AG08395 (cell line): ENCODE data around the gene FAM89B.
"Not testable (repeated sequence)": the region's sequence is repeated elsewhere in the genome, so short reads cannot be mapped to it uniquely, and the experiment has no call there.

Experiments used
- DNase-seq: peaks from one replicate; pipeline ENCODE4 v3.0.0; 2012; ENCODE audit warnings: mixed read lengths, low spot score

Gene FAM89B

GRCh38 chr11:65572356-65573051 is at the start of gene FAM89B:
Gene FAM89B, plus strand, starts transcription at chr11:65572538. Its CDS starts 132 bp downstream, at chr11:65572670.
- DNase-seq: peak; percentile 83

GRCh38 chr11:65522718-65523630 is 49.4 kb upstream of the FAM89B start:
- not testable (repeated sequence) for DNase-seq

GRCh38 chr11:65523631-65523968 is 48.7 kb upstream of the FAM89B start:
- not testable (repeated sequence) for DNase-seq

DNA sequence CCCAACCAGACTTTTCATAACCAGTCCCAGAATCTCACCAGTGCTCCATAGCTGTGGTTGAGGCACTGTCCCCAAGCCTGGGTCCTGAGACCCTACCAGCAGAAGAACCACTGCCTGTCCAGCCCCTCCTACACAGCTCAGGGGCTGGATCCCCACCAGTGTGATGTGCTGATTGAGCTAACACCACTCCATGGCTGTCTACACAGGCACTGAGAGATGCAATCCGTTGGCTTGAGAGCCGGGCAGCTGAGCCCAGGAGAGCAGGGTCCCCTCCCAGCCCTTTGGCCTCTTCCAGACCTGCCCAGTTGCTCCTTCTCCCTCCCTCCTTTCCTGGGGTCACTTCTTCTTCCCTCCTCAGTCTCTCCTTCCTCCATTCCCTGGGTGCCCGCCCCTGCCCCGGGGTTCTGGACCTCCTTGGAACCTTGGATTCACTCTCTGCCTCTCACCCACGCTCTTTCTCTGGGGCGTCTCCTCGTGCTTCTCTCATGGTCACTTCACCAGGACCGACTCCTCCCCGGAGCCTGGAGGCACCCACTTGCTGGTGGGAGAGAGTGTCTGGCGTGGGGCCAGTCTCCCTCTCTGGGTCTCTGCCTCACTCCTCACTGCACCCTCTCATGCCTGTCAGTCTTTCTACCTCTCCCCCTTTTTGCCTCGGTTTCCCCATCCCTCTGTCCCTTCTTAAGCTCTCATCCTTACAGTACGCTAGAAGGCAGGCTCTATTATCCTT is 48.2 kb upstream of the FAM89B start:
- peak; percentile 35 for DNase-seq

DNA sequence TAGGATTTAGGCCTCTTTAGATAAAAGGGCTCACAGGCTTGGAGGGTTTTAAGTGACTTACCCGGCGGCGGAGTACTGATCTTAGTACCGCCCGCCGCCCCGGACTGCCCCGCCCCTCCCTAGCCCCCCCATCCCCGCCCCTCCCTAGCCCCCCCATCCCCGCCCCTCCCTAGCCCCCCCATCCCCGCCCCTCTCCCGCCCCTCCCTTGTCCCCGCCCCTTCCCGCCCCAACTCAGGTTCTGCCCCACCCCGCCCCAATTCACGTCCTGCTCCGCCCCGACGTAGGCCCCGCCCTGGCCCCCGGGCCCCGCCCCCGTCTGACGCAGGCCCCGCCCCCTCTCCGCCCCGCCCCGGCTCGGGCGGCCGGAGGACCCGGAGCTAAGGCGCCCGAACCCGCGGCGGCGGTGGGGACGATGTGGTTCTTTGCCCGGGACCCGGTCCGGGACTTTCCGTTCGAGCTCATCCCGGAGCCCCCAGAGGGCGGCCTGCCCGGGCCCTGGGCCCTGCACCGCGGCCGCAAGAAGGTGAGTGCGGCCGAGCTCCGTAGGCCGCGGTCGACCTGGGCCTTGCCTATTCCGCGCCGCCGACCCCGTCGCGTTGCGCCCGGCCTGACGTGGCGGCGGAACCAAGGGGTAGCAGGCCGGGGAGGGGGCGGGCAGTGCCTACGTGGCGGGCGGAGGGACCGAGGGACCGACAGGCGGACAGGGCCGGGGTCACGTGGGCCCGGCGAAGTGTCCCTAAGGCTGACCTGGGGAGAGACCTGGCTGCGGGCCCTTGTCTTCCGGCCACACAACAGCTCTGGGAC is 47.4 kb upstream of the FAM89B start, which contains the start of gene SCYL1:
Gene SCYL1, plus strand, starts transcription at position 343 of the 805 bp plus-strand sequence. Its CDS starts 71 bp downstream, at position 414.
- peak; percentile 96 for DNase-seq

DNA sequence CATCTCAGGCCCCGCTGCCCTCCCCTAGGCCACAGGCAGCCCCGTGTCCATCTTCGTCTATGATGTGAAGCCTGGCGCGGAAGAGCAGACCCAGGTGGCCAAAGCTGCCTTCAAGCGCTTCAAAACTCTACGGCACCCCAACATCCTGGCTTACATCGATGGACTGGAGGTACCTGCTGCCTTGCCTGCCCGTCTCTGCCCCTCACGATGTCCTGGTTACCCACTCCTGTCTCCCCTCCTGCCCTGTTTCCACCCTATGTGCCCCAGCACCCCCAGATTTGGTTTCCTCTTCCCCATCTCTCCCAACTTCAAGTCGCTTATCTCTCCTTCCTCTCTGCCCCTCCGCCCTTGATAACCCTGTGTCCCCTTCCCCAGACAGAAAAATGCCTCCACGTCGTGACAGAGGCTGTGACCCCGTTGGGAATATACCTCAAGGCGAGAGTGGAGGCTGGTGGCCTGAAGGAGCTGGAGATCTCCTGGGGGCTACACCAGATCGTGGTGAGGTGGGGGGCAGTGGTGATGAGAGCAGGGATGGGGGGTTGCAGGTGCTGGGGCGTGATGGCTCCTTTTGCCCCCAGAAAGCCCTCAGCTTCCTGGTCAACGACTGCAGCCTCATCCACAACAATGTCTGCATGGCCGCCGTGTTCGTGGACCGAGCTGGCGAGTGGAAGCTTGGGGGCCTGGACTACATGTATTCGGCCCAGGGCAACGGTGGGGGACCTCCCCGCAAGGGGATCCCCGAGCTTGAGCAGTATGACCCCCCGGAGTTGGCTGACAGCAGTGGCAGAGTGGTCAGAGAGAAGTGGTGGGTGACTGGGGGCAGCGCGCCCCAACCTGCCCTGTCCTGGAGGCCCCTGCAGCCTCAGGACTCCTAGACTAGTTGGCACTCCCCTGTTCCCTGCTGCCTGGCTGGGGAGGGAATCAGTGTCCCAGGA is 46.5 kb upstream of the FAM89B start:
- DNase-seq: no peak

GRCh38 chr11:65526744-65527143 is 45.6 kb upstream of the FAM89B start:
- DNase-seq: no peak

DNA sequence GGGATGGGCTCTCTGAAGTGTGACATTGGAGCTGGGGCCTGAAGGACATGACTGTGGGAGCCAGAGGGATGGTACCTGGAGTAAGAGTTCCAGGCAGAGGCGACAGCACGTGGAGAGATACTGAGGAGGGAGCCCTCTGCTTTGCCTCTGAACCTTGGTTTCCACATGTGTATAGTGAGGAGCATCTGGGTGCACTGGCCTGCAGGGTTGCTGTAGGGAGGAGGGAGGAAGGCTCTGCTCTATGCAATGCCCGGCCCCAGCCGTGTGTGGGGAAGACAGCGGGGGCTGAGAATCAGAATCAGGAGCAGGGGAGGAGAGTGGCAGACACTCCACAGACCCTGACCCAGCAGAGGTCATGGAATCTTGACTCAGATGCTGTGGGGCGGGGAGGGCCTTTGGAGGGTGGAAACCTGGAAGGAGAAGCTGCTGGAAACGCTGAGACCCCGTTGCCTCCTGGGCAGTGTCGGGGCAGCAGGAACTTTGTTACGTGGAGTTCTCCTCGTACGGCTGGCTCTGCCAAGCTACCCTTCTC is 43.5 kb upstream of the FAM89B start:
- DNase-seq: no peak

- no peak for DNase-seq
These were observed 42.7 kb upstream of the FAM89B start for GRCh38 chr11:65529475-65530156.

- DNase-seq: no peak
These were observed 42.2 kb upstream of the FAM89B start for GRCh38 chr11:65530157-65530496.

DNA sequence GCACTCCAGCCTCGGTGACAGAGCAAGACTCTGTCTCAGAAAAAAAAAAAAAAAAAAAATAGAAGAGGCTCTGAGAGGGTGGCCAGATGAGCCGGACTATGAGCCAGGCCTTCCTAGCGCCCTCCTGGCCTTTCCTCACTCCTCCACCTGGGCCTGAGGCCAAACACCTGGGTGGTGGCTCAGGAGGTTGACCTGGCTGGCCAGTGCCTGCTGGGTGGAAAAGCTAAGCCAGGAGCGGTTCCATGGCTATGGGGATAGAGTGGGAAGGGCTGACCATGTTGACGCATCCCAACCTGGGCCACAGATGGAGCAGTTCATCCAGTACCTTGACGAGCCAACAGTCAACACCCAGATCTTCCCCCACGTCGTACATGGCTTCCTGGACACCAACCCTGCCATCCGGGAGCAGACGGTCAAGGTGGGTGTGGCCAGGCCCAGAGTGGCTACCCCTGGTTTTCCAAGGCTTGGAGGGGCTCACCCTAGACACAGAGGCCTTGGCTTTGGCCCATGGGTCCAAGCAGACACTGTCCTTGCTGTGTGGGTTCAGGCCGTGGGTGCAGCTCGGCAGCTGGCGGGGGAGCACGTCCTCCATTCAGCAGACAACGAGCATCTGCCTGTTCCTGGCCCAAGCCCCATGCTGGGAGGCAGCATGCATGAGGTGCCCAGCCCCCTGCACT is 39.8 kb upstream of the FAM89B start:
- DNase-seq: no peak

- DNase-seq: no peak
These were observed 37.2 kb upstream of the FAM89B start for GRCh38 chr11:65535102-65535501.

- no peak for DNase-seq
These were observed 35.7 kb upstream of the FAM89B start for GRCh38 chr11:65536412-65537295.

GRCh38 chr11:65537296-65537597 is 35.1 kb upstream of the FAM89B start:
- DNase-seq: no peak

- DNase-seq: no peak
These were observed 34.6 kb upstream of the FAM89B start for GRCh38 chr11:65537620-65538231.

- no peak for DNase-seq
These were observed 34.0 kb upstream of the FAM89B start for GRCh38 chr11:65538232-65538914.
